HG03378 (cell line): Measurements from ENCODE around the gene PPP1R9B.

ENCODE experiments used
- ATAC-seq: cut with Tn5 transposase; IDR thresholded peaks from one replicate; pipeline ENCODE4 v1.9.1; 2021; ENCODE audit warnings: mild to moderate bottlenecking, moderate library complexity; ENCODE audit not compliant: unreplicated experiment

Gene PPP1R9B

GRCh38 chr17:50094753-50095619 is 55.5 kb downstream of the PPP1R9B start, which contains the start of gene PDK2:
TSS of gene PDK2 (plus strand) at chr17:50095351. CDS start at chr17:50095436, 85 bp downstream.
- ATAC-seq: peak; percentile 67

DNA sequence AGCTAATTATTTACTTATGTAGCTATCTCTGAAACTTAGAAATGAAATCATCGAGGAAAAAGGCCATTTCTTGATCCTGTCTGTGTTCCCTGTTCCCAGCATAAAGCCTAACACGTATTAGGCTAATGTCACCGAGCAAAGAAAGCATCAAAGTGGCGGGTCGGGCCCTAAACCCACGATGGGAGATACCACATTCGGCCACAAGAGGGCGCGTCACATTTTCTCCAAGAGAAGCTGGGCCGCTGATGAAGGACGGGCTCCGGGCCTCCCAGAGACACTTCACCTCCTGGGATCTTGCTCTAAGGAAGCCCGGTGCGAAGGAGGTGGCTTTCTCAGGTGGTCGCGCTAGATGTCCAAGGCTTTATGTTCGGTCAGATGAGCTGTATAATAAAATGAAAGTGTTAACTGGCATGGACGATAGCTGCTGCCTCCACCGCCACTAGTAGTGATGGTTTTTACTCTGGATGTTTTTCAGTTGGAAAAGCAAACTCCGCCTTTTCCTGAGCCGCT is 56.2 kb downstream of the PPP1R9B start:
- ATAC-seq: peak; percentile 45

DNA sequence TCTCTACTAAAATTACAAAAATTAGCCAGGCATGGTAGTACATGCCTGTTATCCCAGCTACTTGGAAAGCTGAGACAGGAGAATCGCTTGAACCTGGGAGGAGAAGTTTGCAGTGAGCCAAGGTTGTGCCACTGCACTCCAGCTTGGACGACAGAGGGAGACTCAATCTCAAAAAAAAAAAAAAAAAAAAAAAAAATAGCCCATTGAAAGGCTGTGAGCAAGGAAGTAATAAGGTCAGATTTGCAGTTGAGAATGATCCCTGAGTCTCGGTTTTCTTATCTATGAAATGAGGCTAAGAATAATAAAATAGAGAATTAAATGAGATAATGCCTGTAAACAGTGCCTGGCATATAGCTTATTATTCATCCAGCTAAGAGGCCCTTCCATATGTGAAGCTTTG is 56.7 kb downstream of the PPP1R9B start:
- ATAC-seq: no peak

DNA sequence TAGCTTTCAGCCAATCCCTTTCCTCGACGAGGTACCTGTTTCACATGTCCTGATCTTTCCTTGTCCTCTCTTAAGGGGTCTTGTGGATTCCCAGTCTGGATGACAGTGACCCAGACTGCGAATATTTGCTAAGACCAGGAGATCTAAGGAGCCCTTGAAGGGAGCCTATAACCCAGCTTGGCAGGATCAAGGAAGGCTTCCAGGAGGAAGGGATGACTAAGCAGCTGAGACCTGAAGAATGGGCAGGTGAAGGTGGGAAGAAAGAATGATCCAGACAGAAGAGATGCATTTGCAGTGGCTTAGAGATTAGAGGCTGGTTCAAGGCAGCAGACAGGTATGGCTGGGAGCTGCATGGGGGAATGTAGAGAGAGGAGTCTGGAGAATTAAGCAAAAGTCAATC is 57.2 kb downstream of the PPP1R9B start:
- ATAC-seq: no peak

DNA sequence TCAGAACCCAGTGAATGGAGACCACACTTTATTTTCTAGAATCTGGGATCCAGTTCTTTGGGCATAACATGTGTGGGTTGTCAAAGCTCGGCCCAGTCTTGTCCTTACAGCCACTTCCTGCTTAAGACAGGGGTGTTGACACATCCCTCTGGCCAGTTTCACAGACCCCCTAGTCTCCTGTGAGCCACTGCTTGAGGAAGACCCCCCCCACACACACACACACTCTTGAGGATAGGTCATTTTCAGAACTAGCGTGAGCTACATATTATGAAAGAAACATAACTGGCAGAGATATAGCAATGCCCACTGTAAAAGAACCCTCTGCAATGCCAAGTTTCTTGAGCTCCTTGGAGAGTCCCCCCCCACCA is 58.6 kb downstream of the PPP1R9B start:
- no peak for ATAC-seq

DNA sequence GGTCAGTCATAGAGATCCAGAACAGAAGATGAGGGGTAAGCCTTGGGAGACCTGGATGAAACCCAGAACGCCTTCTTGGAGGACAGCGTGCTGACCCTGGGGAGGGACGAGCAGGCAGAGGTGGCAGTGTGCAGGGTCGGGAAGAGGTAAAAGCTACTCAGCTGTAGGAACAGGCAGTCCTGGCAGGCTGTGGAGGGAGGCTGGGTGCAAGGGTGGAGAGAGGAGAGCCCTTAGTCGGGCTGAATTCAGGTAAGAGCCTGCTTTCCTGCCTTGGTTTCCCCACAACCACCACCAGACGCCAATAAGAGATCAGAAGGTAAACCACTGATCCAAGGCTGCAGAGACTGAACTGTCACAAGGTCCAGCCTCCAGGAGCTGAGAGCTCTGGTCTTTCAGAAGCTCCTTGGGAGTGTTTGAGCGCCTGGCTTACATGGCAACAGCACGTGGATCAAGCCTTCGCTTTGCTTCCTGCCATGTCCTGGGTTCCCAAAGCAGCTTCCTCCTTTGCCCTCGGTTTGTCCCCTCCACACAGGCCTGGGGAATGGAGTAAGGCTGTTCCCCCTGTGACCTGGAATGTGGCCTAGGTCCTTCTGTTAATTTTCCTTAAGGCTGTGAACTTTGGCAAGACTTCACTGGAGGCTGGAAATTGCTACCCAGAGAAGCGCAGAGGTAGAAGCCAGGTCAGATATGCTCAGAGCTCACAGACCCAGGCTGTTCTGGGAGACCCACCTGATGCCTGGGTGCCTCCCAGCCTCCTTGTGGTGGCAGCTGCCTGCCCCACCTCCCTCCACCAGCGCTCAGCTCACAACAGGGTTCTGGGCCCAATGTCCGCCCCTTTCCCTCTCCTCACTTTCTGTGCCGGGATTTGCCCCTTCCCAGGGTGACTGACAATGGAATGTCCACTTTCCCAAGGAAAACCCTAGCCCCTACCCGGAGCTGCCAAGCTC is 59.2 kb downstream of the PPP1R9B start:
- no peak for ATAC-seq

GRCh38 chr17:50090071-50090470 is 60.4 kb downstream of the PPP1R9B start:
- no peak for ATAC-seq

- ATAC-seq: no peak
These were observed 61.3 kb downstream of the PPP1R9B start for GRCh38 chr17:50088952-50089825.

- no peak for ATAC-seq
These were observed 62.5 kb downstream of the PPP1R9B start for GRCh38 chr17:50087912-50088405.

DNA sequence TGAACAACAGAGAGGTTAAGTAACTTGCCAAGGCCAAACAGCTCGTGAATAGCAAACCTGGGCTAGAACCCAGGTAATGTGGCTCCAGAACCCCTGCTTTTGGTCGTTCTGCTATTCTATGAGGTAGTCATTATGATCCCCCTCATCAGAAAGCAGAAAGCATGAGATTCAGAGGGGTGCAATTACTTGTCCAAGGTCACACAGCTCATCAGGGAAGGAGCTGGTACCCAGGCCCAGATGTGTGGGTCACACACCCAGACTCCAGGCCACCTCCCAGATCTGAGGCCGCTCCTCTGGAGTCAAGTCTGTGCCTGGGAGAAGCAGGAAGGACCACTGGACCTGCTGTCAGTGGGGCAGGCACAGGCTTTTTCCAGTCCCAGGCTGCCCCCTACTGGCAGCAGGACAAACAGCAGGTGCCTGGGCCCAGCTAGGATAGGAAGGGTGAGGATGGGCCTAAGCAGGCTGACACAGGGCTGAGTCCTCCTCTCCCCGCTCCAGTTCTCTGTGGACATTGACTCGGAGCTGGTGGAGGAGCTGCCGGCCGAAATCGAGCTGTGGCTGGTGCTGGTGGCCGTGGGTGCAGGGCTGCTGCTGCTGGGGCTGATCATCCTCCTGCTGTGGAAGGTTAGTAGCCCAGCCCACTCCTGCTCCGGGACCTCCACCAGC is 63.1 kb downstream of the PPP1R9B start:
- ATAC-seq: no peak
